HG03378 (cell line): ENCODE data around the gene COBLL1.

Experiments used
- ATAC-seq: cut with Tn5 transposase; IDR thresholded peaks from one replicate; pipeline ENCODE4 v1.9.1; 2021; ENCODE audit warnings: mild to moderate bottlenecking, moderate library complexity; ENCODE audit not compliant: unreplicated experiment

The COBLL1 gene

GRCh38 chr2:164691346-164691887, 150.2 kb downstream of the COBLL1 start:
- no peak for ATAC-seq

- no peak for ATAC-seq
Measured at GRCh38 chr2:164690361-164690760, 151.3 kb downstream of the COBLL1 start.

- ATAC-seq: no peak
Measured at GRCh38 chr2:164688896-164689419, 152.7 kb downstream of the COBLL1 start.

- no peak for ATAC-seq
Measured at GRCh38 chr2:164681009-164681408, 160.6 kb downstream of the COBLL1 start.

GRCh38 chr2:164678631-164679149, 162.9 kb downstream of the COBLL1 start:
- ATAC-seq: no peak

- ATAC-seq: no peak
Measured at GRCh38 chr2:164677733-164678132, 163.9 kb downstream of the COBLL1 start.

GRCh38 chr2:164677271-164677670, 164.4 kb downstream of the COBLL1 start:
- no peak for ATAC-seq

GRCh38 chr2:164675687-164676086, 165.9 kb downstream of the COBLL1 start:
- no peak for ATAC-seq

- ATAC-seq: no peak
Measured at GRCh38 chr2:164675027-164675426, 166.6 kb downstream of the COBLL1 start.

GRCh38 chr2:164671664-164672396, 169.8 kb downstream of the COBLL1 start:
- no peak for ATAC-seq

GRCh38 chr2:164669291-164669690, 172.3 kb downstream of the COBLL1 start:
- no peak for ATAC-seq

- no peak for ATAC-seq
Measured at GRCh38 chr2:164667566-164667965, 174.1 kb downstream of the COBLL1 start.

- no peak for ATAC-seq
Measured at GRCh38 chr2:164664070-164664469, 177.6 kb downstream of the COBLL1 start.

GRCh38 chr2:164662868-164663631, 178.6 kb downstream of the COBLL1 start:
- no peak for ATAC-seq

GRCh38 chr2:164662066-164662465, 179.6 kb downstream of the COBLL1 start:
- no peak for ATAC-seq

- ATAC-seq: no peak
Measured at GRCh38 chr2:164661349-164661748, 180.3 kb downstream of the COBLL1 start.

GRCh38 chr2:164657129-164657528, 184.5 kb downstream of the COBLL1 start:
- no peak for ATAC-seq

- no peak for ATAC-seq
Measured at GRCh38 chr2:164655750-164656149, 185.9 kb downstream of the COBLL1 start.

- ATAC-seq: no peak
Measured at GRCh38 chr2:164655336-164655735, 186.3 kb downstream of the COBLL1 start.

GRCh38 chr2:164651361-164651760, 190.3 kb downstream of the COBLL1 start:
- ATAC-seq: no peak

GRCh38 chr2:164644036-164644700, 197.5 kb downstream of the COBLL1 start:
- ATAC-seq: no peak
